H1 (cell line): ENCODE data around the gene CASS4. TPM values are rescaled to one million over a fixed set of nuclear protein-coding genes. Genes with fewer than 3 reads are reported as not detected.

Source experiments
- CTCF ChIA-PET: fragments of 300-600 bp; sonication (Branson Sonifier 250); formaldehyde crosslinking; loops from one replicate; lab custom pipeline; 2021; ENCODE audit not compliant: partially characterized antibody; lab: Charles Lee
- POLR2A ChIA-PET: fragments of 300-600 bp; sonication (Branson Sonifier 250); formaldehyde crosslinking; loops from one replicate; lab custom pipeline; 2021; ENCODE audit warnings: inconsistent platforms; ENCODE audit not compliant: partially characterized antibody; lab: Charles Lee
- DNase-seq, 2 experiments: peaks; one replicate each; pipeline versions ENCODE4 v3.0.0 to v3.0.0-alpha.2; 2010 to 2022; ENCODE audit warnings: low spot score in 2 of 2, low read depth in 1 of 2, mixed read lengths in 1 of 2
- FAIRE-seq: peaks from 2 replicates; lab custom pipeline; 2011; peaks lifted over from hg19 to GRCh38; lab: Jason Lieb, UNC
- H2AFZ ChIP-seq: 2 replicates; pipeline ENCODE4 v1.8.1; 2012; ENCODE audit warnings: low read length, inconsistent platforms
- H2AK5ac ChIP-seq: 2 replicates; pipeline ENCODE4 v1.6.1; 2013; ENCODE audit warnings: low read depth, low read length
- H2BK120ac ChIP-seq: replicated peaks from 2 replicates; pipeline ENCODE3; 2013; ENCODE audit warnings: low read depth, low read length, inconsistent platforms
- H2BK12ac ChIP-seq: 2 replicates; pipeline ENCODE4 v1.6.1; 2013; ENCODE audit warnings: low read depth, low read length
- H2BK15ac ChIP-seq: 2 replicates; pipeline ENCODE4 v1.6.1; 2013; ENCODE audit warnings: low read length
- H2BK20ac ChIP-seq: 2 replicates; pipeline ENCODE4 v1.6.1; 2013; ENCODE audit warnings: low read length
- H2BK5ac ChIP-seq: 2 replicates; pipeline ENCODE4 v1.6.1; 2013; ENCODE audit warnings: low read depth, low read length
- H3K14ac ChIP-seq: 2 replicates; pipeline ENCODE4 v1.6.1; 2013; ENCODE audit warnings: inconsistent platforms; ENCODE audit not compliant: insufficient read length
- H3K18ac ChIP-seq: 2 replicates; pipeline ENCODE4 v1.6.1; 2013; ENCODE audit warnings: low read length; ENCODE audit errors: extremely low read depth
- H3K23ac ChIP-seq: 2 replicates; pipeline ENCODE4 v1.6.1; 2013; ENCODE audit warnings: inconsistent platforms; ENCODE audit not compliant: insufficient read length
- H3K23me2 ChIP-seq: 2 replicates; pipeline ENCODE4 v1.6.1; 2013; ENCODE audit warnings: low read depth, low read length
- H3K27ac ChIP-seq: 2 replicates; pipeline ENCODE4 v1.6.1; 2011; ENCODE audit warnings: low read depth, low read length, inconsistent platforms
- H3K27me3 ChIP-seq, 4 experiments: replicated peaks in 1 of 4; 1 replicate in 1 of 4; 2 replicates in 3 of 4; pipeline versions ENCODE4 v1.6.1 to v1.8.1; 2011 to 2013; ENCODE audit warnings: low read length in 3 of 4, mild to moderate bottlenecking in 3 of 4, inconsistent platforms in 2 of 4, mixed read lengths in 2 of 4, moderate library complexity in 1 of 4; ENCODE audit not compliant: control insufficient read depth in 3 of 4, insufficient read depth in 3 of 4; ENCODE audit errors: extremely low read depth in 1 of 4
- H3K36me3 ChIP-seq, 4 experiments: 2 replicates each; pipeline versions ENCODE4 v1.6.1 to v1.8.1; 2011 to 2013; ENCODE audit warnings: mild to moderate bottlenecking in 4 of 4, low read length in 3 of 4, moderate library complexity in 2 of 4, control low read depth in 1 of 4, inconsistent platforms in 1 of 4; ENCODE audit not compliant: insufficient read depth in 4 of 4, control insufficient read depth in 2 of 4
- H3K4ac ChIP-seq: replicated peaks from 2 replicates; pipeline ENCODE3; 2013; ENCODE audit warnings: low read length, low read depth, mixed read lengths, inconsistent platforms; ENCODE audit not compliant: insufficient read length
- H3K4me1 ChIP-seq, 4 experiments: replicated peaks in 1 of 4; 1 replicate in 1 of 4; 2 replicates in 3 of 4; pipeline versions ENCODE4 v1.6.1 to v1.8.1; 2011 to 2013; ENCODE audit warnings: low read length in 3 of 4, inconsistent platforms in 2 of 4, mixed read lengths in 1 of 4; ENCODE audit not compliant: insufficient read depth in 4 of 4, control insufficient read depth in 3 of 4
- H3K4me2 ChIP-seq, 2 experiments: 2 replicates each; pipeline versions ENCODE4 v1.6.1 to v1.8.1; 2011 to 2013; ENCODE audit warnings: low read depth in 2 of 2, low read length in 2 of 2, control low read depth in 1 of 2, inconsistent platforms in 1 of 2, mild to moderate bottlenecking in 1 of 2; ENCODE audit not compliant: insufficient read depth in 1 of 2
- H3K4me3 ChIP-seq, 4 experiments: fragments of 200-600, 300-600 bp in 1 of 4; sonication (generic), shearing (Covaris generic), sonication (Bioruptor Twin) in 1 of 4; 2 replicates each; pipeline versions ENCODE4 v1.5.1 to v1.8.1; 2011 to 2016; ENCODE audit warnings: low read length in 4 of 4, low read depth in 3 of 4, control low read depth in 2 of 4, inconsistent platforms in 2 of 4, mild to moderate bottlenecking in 2 of 4, mixed read lengths in 1 of 4, moderate library complexity in 1 of 4; ENCODE audit not compliant: insufficient read depth in 2 of 4; ENCODE audit errors: extremely low read depth in 1 of 4
- H3K56ac ChIP-seq: replicated peaks from 2 replicates; pipeline ENCODE3; 2013; ENCODE audit warnings: low read depth, mild to moderate bottlenecking, mixed read lengths, low read length, inconsistent platforms; ENCODE audit not compliant: insufficient read length
- H3K79me1 ChIP-seq: 2 replicates; pipeline ENCODE4 v1.6.1; 2013; ENCODE audit warnings: low read depth, low read length, control low read depth
- H3K79me2 ChIP-seq, 2 experiments: 2 replicates each; pipeline versions ENCODE4 v1.6.1 to v1.8.1; 2012 to 2013; ENCODE audit warnings: low read length in 2 of 2, mild to moderate bottlenecking in 2 of 2, inconsistent platforms in 1 of 2; ENCODE audit not compliant: insufficient read depth in 2 of 2, control insufficient read depth in 1 of 2
- H3K9ac ChIP-seq, 4 experiments: replicated peaks in 1 of 4; 1 replicate in 1 of 4; 2 replicates in 3 of 4; pipeline versions ENCODE4 v1.6.1 to v1.8.1; 2011 to 2013; ENCODE audit warnings: low read depth in 3 of 4, low read length in 3 of 4, control low read depth in 2 of 4, mild to moderate bottlenecking in 2 of 4, moderate library complexity in 2 of 4, inconsistent platforms in 1 of 4; ENCODE audit errors: extremely low read depth in 1 of 4
- H3K9me3 ChIP-seq, 2 experiments: 2 replicates each; pipeline versions ENCODE4 v1.6.1 to v1.8.1; 2012 to 2013; ENCODE audit warnings: mild to moderate bottlenecking in 2 of 2, moderate library complexity in 2 of 2, control low read depth in 1 of 2, inconsistent platforms in 1 of 2, low read depth in 1 of 2, low read length in 1 of 2, mixed read lengths in 1 of 2; ENCODE audit not compliant: insufficient read depth in 2 of 2
- H4K20me1 ChIP-seq, 2 experiments: replicated peaks in 1 of 2; 2 replicates each; pipeline versions ENCODE3 to v1.8.1; 2011 to 2013; ENCODE audit warnings: inconsistent platforms in 2 of 2, low read length in 2 of 2, mild to moderate bottlenecking in 1 of 2; ENCODE audit not compliant: insufficient read depth in 2 of 2, control insufficient read depth in 1 of 2
- H4K5ac ChIP-seq: 2 replicates; pipeline ENCODE4 v1.6.1; 2013; ENCODE audit warnings: low read length, low read depth, mixed read lengths, inconsistent platforms; ENCODE audit not compliant: insufficient read length
- H4K8ac ChIP-seq: 2 replicates; pipeline ENCODE4 v1.8.0; 2013; ENCODE audit warnings: mild to moderate bottlenecking, moderate library complexity, low read length, inconsistent platforms; ENCODE audit not compliant: insufficient read depth; ENCODE audit errors: extremely low read depth
- H4K91ac ChIP-seq: replicated peaks from 2 replicates; pipeline ENCODE3; 2013; ENCODE audit warnings: low read length, mixed read lengths, inconsistent platforms; ENCODE audit not compliant: insufficient read length
- ASH2L ChIP-seq: fragments of 200-600, 300-600 bp; sonication (generic); IDR thresholded peaks from one replicate; pipeline ENCODE4 v1.7.1; 2017; ENCODE audit warnings: low read length
- BACH1 ChIP-seq: IDR thresholded peaks from 2 replicates; pipeline ENCODE4 v1.6.1; 2012; ENCODE audit warnings: low read length, improper control_type of control experiment
- BRCA1 ChIP-seq: IDR thresholded peaks from 2 replicates; pipeline ENCODE4 v1.6.1; 2012; ENCODE audit warnings: low read depth, low read length, improper control_type of control experiment
- CHD2 ChIP-seq: IDR thresholded peaks from 2 replicates; pipeline ENCODE4 v1.6.1; 2012; ENCODE audit warnings: low read length, improper control_type of control experiment
- CTBP2 ChIP-seq: IDR thresholded peaks from 2 replicates; pipeline ENCODE4 v1.7.0; 2011; ENCODE audit warnings: borderline replicate concordance, mild to moderate bottlenecking, moderate library complexity, mixed read lengths, low read length; ENCODE audit not compliant: insufficient read depth, insufficient read length
- EZH2 ChIP-seq: fragments of 200-600 bp; sonication (generic); IDR thresholded peaks from 2 replicates; pipeline ENCODE4 v1.7.1; 2012; ENCODE audit warnings: low read depth, mild to moderate bottlenecking, moderate library complexity, low read length, inconsistent platforms; ENCODE audit not compliant: severe bottlenecking
- POLR2A ChIP-seq, 2 experiments: IDR thresholded peaks; 1 replicate in 1 of 2; 2 replicates in 1 of 2; pipeline ENCODE4 v1.6.1; 2011; ENCODE audit warnings: low read depth in 2 of 2, low read length in 2 of 2, mild to moderate bottlenecking in 2 of 2; ENCODE audit errors: control extremely low read depth in 1 of 2
- POU5F1 ChIP-seq: IDR thresholded peaks from 2 replicates; pipeline ENCODE4 v1.6.1; 2011; ENCODE audit warnings: low read depth, mild to moderate bottlenecking, low read length, moderate library complexity
- RAD21 ChIP-seq, 2 experiments: IDR thresholded peaks in 1 of 2; conservative IDR thresholded peaks in 1 of 2; 2 replicates each; pipeline ENCODE4 v1.6.1; 2011; ENCODE audit warnings: low read depth in 2 of 2, low read length in 2 of 2, improper control_type of control experiment in 1 of 2, inconsistent platforms in 1 of 2, mild to moderate bottlenecking in 1 of 2, moderate library complexity in 1 of 2
- SRF ChIP-seq: IDR thresholded peaks from 2 replicates; pipeline ENCODE4 v1.6.1; 2011; ENCODE audit warnings: mild to moderate bottlenecking, low read depth, low read length, moderate library complexity
- ZNF274 ChIP-seq: IDR thresholded peaks from 2 replicates; pipeline ENCODE4 v1.7.0; 2012; ENCODE audit warnings: low read length, borderline replicate concordance; ENCODE audit errors: extremely low read depth
- WGBS, 2 experiments: shearing (Covaris generic) in 1 of 2; methylation state at CpG; one replicate each; pipeline versions ENCODE4 v1.1.6 to v1.1.7; 2013 to 2015; ENCODE audit warnings: low lambda C conversion rate in 2 of 2, mixed read lengths in 2 of 2, inconsistent platforms in 1 of 2, low coverage in 1 of 2, missing lambda C conversion rate in 1 of 2; ENCODE audit not compliant: insufficient replicate concordance in 2 of 2, insufficient coverage in 1 of 2, insufficient read length in 1 of 2; ENCODE audit errors: extremely low coverage in 1 of 2, missing lambda C conversion rate in 1 of 2; 5-methylcytosine and 5-hydroxymethylcytosine counted together
- polyA plus RNA-seq, 7 experiments: library from polyadenylated mRNA; depleted of rRNA in 3 of 7; stranded (reverse) in 5 of 7; unstranded in 2 of 7; fragments of >200 nt in 5 of 7; fragments of 200-250 nt in 2 of 7; gene quantifications; 1 replicate in 5 of 7; 2 replicates in 1 of 7; 4 replicates in 1 of 7; pipeline versions ENCODE4 v1.2.1 to v1.2.3, GENCODE V29; 2011 to 2013; ENCODE audit warnings: missing spikeins in 2 of 7, mixed read lengths in 2 of 7
- total RNA-seq: library from RNA; stranded (reverse); fragmentation: NEBNext Ultra II Directional; extraction: Animal tissue kit (Norgen Biotek cat#: 25700); gene quantifications from 2 replicates; pipeline ENCODE4 v1.2.1, GENCODE V29; 2021
- TF ChIP-seq, protein P1 (sequence below): IDR thresholded peaks from 2 replicates; pipeline ENCODE4 v1.6.1; 2011; ENCODE audit warnings: low read depth, mild to moderate bottlenecking, low read length; ENCODE audit not compliant: insufficient read depth
- TF ChIP-seq, protein P2 (sequence below): IDR thresholded peaks from 2 replicates; pipeline ENCODE4 v1.6.1; 2012; ENCODE audit warnings: low read length, inconsistent platforms

CASS4 gene
- total and polyA plus RNA-seq, 2 of the 8 experiments (the other 6 are each of a cell fraction or from before 2014, with no cell fraction given) = not detected

- H2BK5ac ChIP-seq = no peak overlapping the region
- H3K9me3 ChIP-seq = no peaks in the 10 kb centered on the region
- no peak overlapping the region for H3K18ac ChIP-seq
- H2AK5ac ChIP-seq = no peak overlapping the region
- H3K36me3 ChIP-seq = no peaks in the 10 kb centered on the region
- H3K27me3 ChIP-seq = no peaks in the 10 kb centered on the region; a peak in 1 of 7 replicates
- no peaks in the 10 kb centered on the region for H3K23me2 ChIP-seq
- no peak overlapping the region for H2BK120ac ChIP-seq
- peak overlapping the region in 1 of 4 experiments; percentile 49; a peak in 1 of 7 replicates for H3K9ac ChIP-seq
- WGBS, 2 experiments = 73% methylated on average over 3 of the region's 3 CpGs; no CpG with 5 or more reads in 1 of the 2 experiments
- no peak overlapping the region for H3K23ac ChIP-seq
- no peaks in the 10 kb centered on the region for H3K79me2 ChIP-seq
- no peak overlapping the region for H4K91ac ChIP-seq
- no peaks in the 10 kb centered on the region for H3K4me1 ChIP-seq
- peaks cover 0 to 1% of the 10 kb centered on the region in 2 experiments for H4K20me1 ChIP-seq
- H3K4ac ChIP-seq = no peak overlapping the region
- no peak overlapping the region for H3K4me3 ChIP-seq
- FAIRE-seq (no peak), DNase-seq (no peak)
- no peak overlapping the region for H2BK12ac ChIP-seq
- H3K14ac ChIP-seq = no peak overlapping the region
- ChIA-PET CTCF (no interaction called here), POLR2A (no interaction called here)
- H4K8ac ChIP-seq = no peak overlapping the region
- no peak overlapping the region for H3K56ac ChIP-seq
- H2AFZ ChIP-seq = no peak overlapping the region
- no peak overlapping the region for H4K5ac ChIP-seq
- H3K27ac ChIP-seq = no peak overlapping the region
- no peaks in the 10 kb centered on the region for H3K79me1 ChIP-seq
- H2BK15ac ChIP-seq = no peak overlapping the region
- H2BK20ac ChIP-seq = no peak overlapping the region
- H3K4me2 ChIP-seq = no peak overlapping the region
- TF ChIP-seq ZNF274 (no peak), BACH1 (no peak), POU5F1 (no peak), SRF (no peak), ASH2L (no peak), RAD21 (IDR thresholded peaks at IDR 0.05 in 1 of 2, conservative IDR thresholded peaks at IDR 0.05 in 1 of 2; ENCODE audit: low read depth in 2 of 2, low read length in 2 of 2) (no peak), CHD2 (no peak), EZH2 (no peak), CTBP2 (no peak), POLR2A (IDR thresholded peaks at IDR 0.05; ENCODE audit: control extremely low read depth in 1 of 2, low read depth in 2 of 2, low read length in 2 of 2) (no peak), BRCA1 (no peak)
- TF ChIP-seq, protein P1, sequence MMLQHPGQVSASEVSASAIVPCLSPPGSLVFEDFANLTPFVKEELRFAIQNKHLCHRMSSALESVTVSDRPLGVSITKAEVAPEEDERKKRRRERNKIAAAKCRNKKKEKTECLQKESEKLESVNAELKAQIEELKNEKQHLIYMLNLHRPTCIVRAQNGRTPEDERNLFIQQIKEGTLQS = no peak
- TF ChIP-seq, protein P2, sequence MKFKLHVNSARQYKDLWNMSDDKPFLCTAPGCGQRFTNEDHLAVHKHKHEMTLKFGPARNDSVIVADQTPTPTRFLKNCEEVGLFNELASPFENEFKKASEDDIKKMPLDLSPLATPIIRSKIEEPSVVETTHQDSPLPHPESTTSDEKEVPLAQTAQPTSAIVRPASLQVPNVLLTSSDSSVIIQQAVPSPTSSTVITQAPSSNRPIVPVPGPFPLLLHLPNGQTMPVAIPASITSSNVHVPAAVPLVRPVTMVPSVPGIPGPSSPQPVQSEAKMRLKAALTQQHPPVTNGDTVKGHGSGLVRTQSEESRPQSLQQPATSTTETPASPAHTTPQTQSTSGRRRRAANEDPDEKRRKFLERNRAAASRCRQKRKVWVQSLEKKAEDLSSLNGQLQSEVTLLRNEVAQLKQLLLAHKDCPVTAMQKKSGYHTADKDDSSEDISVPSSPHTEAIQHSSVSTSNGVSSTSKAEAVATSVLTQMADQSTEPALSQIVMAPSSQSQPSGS = no peak
Observed at GRCh38 chr20:56461576-56461975, 49.5 kb downstream of the CASS4 start.
